Astrocyte (in vitro differentiated cells and primary cell): ENCODE measurements around the gene FAM184B. TPM values are rescaled to one million over a fixed set of nuclear protein-coding genes. Genes with fewer than 3 reads are reported as not detected.
"Not testable (repeated sequence)": the region's sequence is repeated elsewhere in the genome, so short reads cannot be mapped to it uniquely, and the experiment has no call there.

ENCODE experiments used
- DNase-seq: peaks from one replicate; pipeline ENCODE4 v3.0.0-alpha.2; 2010; ENCODE audit warnings: low read depth
- FAIRE-seq: peaks from 2 replicates; lab custom pipeline; 2011; peaks lifted over from hg19 to GRCh38; lab: Jason Lieb, UNC
- H2AFZ ChIP-seq: 2 replicates; pipeline ENCODE4 v1.6.0; 2012; ENCODE audit warnings: low read depth, low read length, inconsistent platforms
- H3K27ac ChIP-seq: 2 replicates; pipeline ENCODE4 v1.5.1; 2011; ENCODE audit warnings: low read depth, low read length, inconsistent platforms
- H3K27me3 ChIP-seq: 2 replicates; pipeline ENCODE4 v1.6.0; 2011; ENCODE audit warnings: low read length, inconsistent platforms; ENCODE audit not compliant: insufficient read depth
- H3K36me3 ChIP-seq: 2 replicates; pipeline ENCODE4 v1.5.1; 2011; ENCODE audit warnings: low read length, inconsistent platforms; ENCODE audit not compliant: insufficient read depth
- H3K4me1 ChIP-seq: 2 replicates; pipeline ENCODE4 v1.5.1; 2011; ENCODE audit warnings: low read length, inconsistent platforms; ENCODE audit not compliant: insufficient read depth
- H3K4me2 ChIP-seq: 2 replicates; pipeline ENCODE4 v1.6.0; 2012; ENCODE audit warnings: low read length, inconsistent platforms
- H3K4me3 ChIP-seq: 2 replicates; pipeline ENCODE4 v1.5.1; 2011; ENCODE audit warnings: low read depth, mild to moderate bottlenecking, low read length, inconsistent platforms; ENCODE audit not compliant: insufficient read depth
- H3K79me2 ChIP-seq: 2 replicates; pipeline ENCODE4 v1.6.0; 2012; ENCODE audit warnings: mild to moderate bottlenecking, low read length, inconsistent platforms; ENCODE audit not compliant: insufficient read depth
- H3K9ac ChIP-seq: 2 replicates; pipeline ENCODE4 v1.6.0; 2012; ENCODE audit warnings: mild to moderate bottlenecking, low read length, inconsistent platforms
- H3K9me3 ChIP-seq: 2 replicates; pipeline ENCODE4 v1.5.1; 2012; ENCODE audit warnings: low read depth, mild to moderate bottlenecking, low read length, inconsistent platforms; ENCODE audit not compliant: insufficient read depth
- H4K20me1 ChIP-seq: 2 replicates; pipeline ENCODE4 v1.6.0; 2012; ENCODE audit warnings: low read length, inconsistent platforms; ENCODE audit not compliant: insufficient read depth
- H3K27ac Mint-ChIP-seq: one replicate; pipeline ENCODE4 v1.8.0; 2021; ENCODE audit warnings: mild to moderate bottlenecking, mixed read lengths; ENCODE audit not compliant: unreplicated experiment
- H3K27me3 Mint-ChIP-seq: one replicate; pipeline ENCODE4 v1.8.0; 2021; ENCODE audit warnings: low read depth, mixed read lengths; ENCODE audit not compliant: unreplicated experiment
- H3K36me3 Mint-ChIP-seq: one replicate; pipeline ENCODE4 v1.8.0; 2021; ENCODE audit warnings: low read depth, mixed read lengths; ENCODE audit not compliant: unreplicated experiment
- H3K4me1 Mint-ChIP-seq: one replicate; pipeline ENCODE4 v1.8.0; 2021; ENCODE audit warnings: low read depth, mixed read lengths; ENCODE audit not compliant: unreplicated experiment
- H3K4me3 Mint-ChIP-seq: one replicate; pipeline ENCODE4 v1.8.0; 2021; ENCODE audit warnings: mild to moderate bottlenecking, moderate library complexity, mixed read lengths; ENCODE audit not compliant: unreplicated experiment
- H3K9me3 Mint-ChIP-seq: one replicate; pipeline ENCODE4 v1.8.0; 2021; ENCODE audit warnings: mild to moderate bottlenecking, mixed read lengths; ENCODE audit not compliant: unreplicated experiment
- EZH2 ChIP-seq: IDR thresholded peaks from 2 replicates; pipeline ENCODE4 v1.6.1; 2012; ENCODE audit warnings: mild to moderate bottlenecking, low read length, inconsistent platforms; ENCODE audit not compliant: insufficient read depth
- total RNA-seq: library from RNA; stranded (reverse); gene quantifications from 2 replicates; pipeline ENCODE4 v1.2.1, GENCODE V29; 2021
- TF ChIP-seq, protein P1 (sequence below): IDR thresholded peaks from 2 replicates; pipeline ENCODE4 v1.5.1; 2011; ENCODE audit warnings: low read depth, mild to moderate bottlenecking, inconsistent platforms, low read length, moderate library complexity; ENCODE audit not compliant: insufficient read depth

The FAM184B gene
- total RNA-seq, 1 donor from 2014 or later, result 0.54 TPM

DNA sequence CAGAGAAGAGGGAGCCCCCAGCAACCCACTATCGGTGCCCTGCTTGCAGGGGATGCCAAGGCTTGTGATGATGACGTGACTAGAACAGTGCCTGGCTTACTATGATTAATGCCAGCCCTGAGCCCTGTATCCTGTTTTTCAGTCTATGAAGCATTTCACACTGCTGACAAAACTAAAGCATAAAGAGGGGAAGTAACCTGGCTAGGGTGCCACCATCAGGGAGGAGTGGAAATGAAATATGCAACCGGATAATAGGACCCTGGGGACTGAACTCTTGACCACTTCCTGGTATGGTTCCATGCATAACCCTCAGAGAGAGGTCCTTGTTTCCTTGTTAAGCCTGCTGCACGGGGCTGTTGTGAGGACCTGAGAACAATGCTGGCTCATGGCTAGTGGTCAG lies 116.7 kb downstream of the FAM184B start:
- Histone ChIP-seq H3K79me2 (no peaks in the 10 kb centered on the region), H3K9ac (no peak overlapping the region), H3K27ac (no peak overlapping the region), H3K4me1 (no peaks in the 10 kb centered on the region), H2AFZ (peak overlapping the region; percentile 4), H3K9me3 (no peaks in the 10 kb centered on the region), H3K4me2 (no peak overlapping the region), H4K20me1 (no peaks in the 10 kb centered on the region), H3K27me3 (no peaks in the 10 kb centered on the region), H3K4me3 (no peak overlapping the region), H3K36me3 (no peaks in the 10 kb centered on the region)
- H3K4me3 Mint-ChIP-seq, result no peak overlapping the region
- no peak for FAIRE-seq
- H3K27me3 Mint-ChIP-seq, result peaks cover 3% of the 10 kb centered on the region
- TF ChIP-seq EZH2, result no peak
- TF ChIP-seq, protein P1, sequence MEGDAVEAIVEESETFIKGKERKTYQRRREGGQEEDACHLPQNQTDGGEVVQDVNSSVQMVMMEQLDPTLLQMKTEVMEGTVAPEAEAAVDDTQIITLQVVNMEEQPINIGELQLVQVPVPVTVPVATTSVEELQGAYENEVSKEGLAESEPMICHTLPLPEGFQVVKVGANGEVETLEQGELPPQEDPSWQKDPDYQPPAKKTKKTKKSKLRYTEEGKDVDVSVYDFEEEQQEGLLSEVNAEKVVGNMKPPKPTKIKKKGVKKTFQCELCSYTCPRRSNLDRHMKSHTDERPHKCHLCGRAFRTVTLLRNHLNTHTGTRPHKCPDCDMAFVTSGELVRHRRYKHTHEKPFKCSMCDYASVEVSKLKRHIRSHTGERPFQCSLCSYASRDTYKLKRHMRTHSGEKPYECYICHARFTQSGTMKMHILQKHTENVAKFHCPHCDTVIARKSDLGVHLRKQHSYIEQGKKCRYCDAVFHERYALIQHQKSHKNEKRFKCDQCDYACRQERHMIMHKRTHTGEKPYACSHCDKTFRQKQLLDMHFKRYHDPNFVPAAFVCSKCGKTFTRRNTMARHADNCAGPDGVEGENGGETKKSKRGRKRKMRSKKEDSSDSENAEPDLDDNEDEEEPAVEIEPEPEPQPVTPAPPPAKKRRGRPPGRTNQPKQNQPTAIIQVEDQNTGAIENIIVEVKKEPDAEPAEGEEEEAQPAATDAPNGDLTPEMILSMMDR, result no peak
- no peaks in the 10 kb centered on the region for H3K9me3 Mint-ChIP-seq
- H3K4me1 Mint-ChIP-seq, result no peaks in the 10 kb centered on the region
- H3K27ac Mint-ChIP-seq, result no peak overlapping the region
- DNase-seq, result no peak
- no peaks in the 10 kb centered on the region for H3K36me3 Mint-ChIP-seq

- peak; percentile 25 for DNase-seq
Measured at GRCh38 chr4:17662694-17663093, 118.7 kb downstream of the FAM184B start.

DNA sequence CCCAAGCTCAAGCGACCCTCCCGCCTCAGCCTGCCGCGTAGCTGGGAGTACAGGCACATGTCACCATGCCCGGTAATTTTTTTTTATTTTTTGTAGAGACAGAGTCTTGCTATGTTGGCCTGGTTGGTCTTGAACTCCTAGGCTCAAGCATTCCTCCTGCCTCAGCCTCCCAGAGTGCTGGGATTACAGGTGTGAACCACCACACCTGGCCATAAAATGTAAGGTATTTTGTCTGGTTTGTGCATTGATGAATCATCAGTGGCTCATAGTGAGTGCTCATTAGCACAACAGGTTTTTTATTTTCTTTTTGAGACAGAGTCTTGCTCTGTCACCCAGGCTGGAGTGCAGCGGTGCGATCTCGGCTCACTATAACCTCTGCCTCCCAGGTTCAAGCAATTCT lies 122.2 kb downstream of the FAM184B start:
- H3K9ac ChIP-seq, H3K4me3 Mint-ChIP-seq, FAIRE-seq, H3K36me3 Mint-ChIP-seq, H3K9me3 ChIP-seq, H4K20me1 ChIP-seq, H3K4me1 ChIP-seq, DNase-seq, H3K27ac Mint-ChIP-seq, H3K4me1 Mint-ChIP-seq, H3K4me2 ChIP-seq, H3K9me3 Mint-ChIP-seq, H3K27ac ChIP-seq, H3K79me2 ChIP-seq, H3K4me3 ChIP-seq, H3K36me3 ChIP-seq, H3K27me3 ChIP-seq, H2AFZ ChIP-seq: not testable (repeated sequence)
- H3K27me3 Mint-ChIP-seq, result peaks cover 22% of the 10 kb centered on the region

More at GRCh38 chr4:17662694-17663093, 118.7 kb downstream of the FAM184B start:
- Histone ChIP-seq H3K79me2 (no peaks in the 10 kb centered on the region), H3K4me2 (no peak overlapping the region), H4K20me1 (no peaks in the 10 kb centered on the region), H3K27ac (no peak overlapping the region), H3K9me3 (no peaks in the 10 kb centered on the region), H3K27me3 (no peaks in the 10 kb centered on the region), H3K36me3 (no peaks in the 10 kb centered on the region), H3K9ac (no peak overlapping the region), H3K4me3 (no peak overlapping the region), H3K4me1 (no peaks in the 10 kb centered on the region), H2AFZ (no peak overlapping the region)
- Mint-ChIP-seq H3K4me1 (no peaks in the 10 kb centered on the region), H3K36me3 (no peaks in the 10 kb centered on the region), H3K27ac (no peak overlapping the region), H3K27me3 (peaks cover 6% of the 10 kb centered on the region), H3K9me3 (no peaks in the 10 kb centered on the region), H3K4me3 (no peak overlapping the region)
- no peak for TF ChIP-seq EZH2
- TF ChIP-seq, protein P1, result no peak
- no peak for FAIRE-seq
